HPDE6-E6E7 (cell line): ENCODE data around the gene OCRL.

Experiments used
- DNase-seq: peaks from one replicate; pipeline ENCODE4 v3.0.0; 2011; ENCODE audit warnings: missing footprints; ENCODE audit errors: extremely low spot score

Gene OCRL

DNA sequence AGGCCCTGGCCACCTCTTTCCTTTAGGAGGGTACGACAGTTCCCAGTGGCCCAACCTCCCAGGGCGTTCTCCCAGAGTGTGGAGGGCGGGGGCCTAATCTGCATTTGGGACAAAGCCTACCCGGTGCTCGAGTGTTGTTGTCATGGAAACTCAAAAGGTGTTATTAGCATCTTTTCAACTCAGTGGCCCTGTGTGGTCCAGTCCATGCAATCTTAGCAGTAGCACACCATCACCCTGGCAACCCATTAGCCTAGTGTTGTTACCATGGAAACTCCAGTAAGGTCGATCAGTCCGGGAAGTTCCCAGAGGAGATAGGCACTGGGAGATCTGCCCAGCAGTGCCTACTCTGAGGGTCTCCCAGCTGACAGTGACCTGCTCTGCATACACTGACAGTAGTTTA lies 94.5 kb downstream of the OCRL start:
- no peak for DNase-seq

DNA sequence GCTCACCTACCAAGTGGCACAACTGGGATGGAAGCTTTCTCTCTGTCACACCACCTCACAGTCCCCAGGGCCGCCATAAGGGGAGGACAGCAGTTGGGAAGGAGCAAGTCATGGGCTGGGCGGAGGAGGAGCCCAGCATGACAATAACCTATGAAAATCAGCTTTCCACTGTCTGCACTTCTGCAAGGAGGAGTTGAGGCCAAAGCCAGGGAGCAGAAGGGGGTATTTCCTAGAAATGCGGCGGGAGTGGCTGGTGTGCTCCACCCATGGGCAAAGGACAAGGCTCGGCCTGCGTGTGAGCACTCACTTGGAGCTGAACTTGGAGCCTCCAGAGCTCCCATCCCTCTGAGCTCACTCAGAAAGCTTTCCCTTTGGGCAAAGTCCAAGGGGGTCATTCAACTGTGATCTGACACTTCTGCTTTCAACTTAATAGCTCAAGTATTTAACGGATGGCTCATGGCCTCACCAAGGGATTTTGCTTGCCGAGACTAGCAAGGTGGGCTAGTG lies 96.2 kb downstream of the OCRL start:
- no peak for DNase-seq

DNA sequence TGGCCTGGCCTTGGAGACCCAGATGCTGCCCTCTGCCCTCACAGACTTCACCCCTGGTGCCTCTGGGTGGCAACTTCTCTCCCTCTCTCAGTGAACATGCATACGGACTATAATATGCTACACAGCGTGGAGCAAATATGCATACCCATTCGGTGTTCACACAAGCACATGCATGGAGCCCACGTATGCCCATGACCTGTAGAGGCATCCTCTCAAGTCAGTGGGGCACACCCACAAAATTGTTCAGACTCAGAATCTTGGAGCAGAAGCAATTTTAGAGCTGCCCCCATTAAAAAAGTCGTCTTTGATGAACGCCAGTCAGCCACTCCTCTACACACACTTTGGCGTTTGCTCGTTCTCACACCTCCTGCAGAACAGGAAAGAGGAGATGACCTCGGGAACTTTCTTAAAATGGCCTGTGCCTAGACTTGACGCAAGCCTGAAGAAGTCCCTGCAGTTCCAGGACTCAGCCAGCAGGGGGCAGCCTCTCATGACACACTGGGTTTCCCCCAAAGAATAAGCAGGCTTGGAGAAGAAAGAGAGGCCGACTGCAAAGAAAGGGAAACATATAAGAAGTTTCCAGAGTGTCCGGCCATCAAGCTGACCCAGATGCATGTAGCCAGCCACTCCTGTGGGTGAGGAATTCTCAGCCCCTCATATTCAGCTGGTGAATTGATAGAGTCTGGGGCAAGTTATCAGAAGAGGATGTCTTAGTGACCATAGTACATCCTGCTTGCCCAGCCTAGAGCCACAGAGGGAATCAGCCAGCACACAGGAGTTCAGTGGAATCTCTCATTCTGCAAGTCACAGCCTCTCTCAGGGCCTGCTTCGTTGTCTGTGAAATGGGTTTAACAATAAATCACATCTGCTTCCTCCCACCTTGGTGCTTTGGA lies 97.4 kb downstream of the OCRL start:
- no peak for DNase-seq

DNA sequence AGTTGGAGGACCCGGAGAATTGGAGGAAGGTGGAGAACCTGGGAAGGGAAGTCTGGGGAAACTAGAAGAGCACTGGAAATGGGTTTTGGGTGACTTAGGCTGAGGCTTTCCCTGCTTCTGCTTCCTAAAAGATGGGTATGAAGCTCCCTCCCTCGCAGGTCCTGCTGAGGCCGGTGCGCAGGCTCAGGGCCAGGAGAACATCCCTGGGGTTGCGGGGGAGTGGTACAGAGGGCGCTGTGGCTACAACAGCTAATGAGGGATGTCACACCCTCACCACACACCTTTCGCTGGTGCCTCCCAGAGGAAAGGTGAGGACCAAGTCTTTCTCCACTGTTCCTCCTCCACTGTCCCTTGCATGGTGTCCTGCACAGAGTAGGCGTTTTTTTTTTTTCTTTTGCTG lies 98.9 kb downstream of the OCRL start:
- DNase-seq: no peak

DNA sequence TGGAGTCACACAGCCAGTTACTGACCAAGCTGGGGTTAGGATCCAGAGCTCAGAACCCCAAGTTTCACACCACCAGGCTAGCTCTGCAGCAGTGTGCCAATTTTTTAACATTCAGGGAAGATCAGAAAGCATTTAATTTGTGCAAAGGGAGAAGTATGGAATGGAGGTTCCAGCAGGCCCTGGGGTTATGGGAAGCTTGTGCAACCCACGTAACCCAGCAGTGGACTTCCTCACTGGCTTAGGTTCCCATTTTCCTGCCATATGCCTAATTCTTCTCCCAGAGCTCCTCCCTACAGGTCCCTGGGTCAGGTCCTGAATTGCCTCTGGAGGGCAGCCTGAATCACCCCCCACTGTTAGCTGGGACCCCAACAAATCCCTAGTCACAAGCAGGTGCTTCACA lies 100.7 kb downstream of the OCRL start:
- DNase-seq: no peak

DNA sequence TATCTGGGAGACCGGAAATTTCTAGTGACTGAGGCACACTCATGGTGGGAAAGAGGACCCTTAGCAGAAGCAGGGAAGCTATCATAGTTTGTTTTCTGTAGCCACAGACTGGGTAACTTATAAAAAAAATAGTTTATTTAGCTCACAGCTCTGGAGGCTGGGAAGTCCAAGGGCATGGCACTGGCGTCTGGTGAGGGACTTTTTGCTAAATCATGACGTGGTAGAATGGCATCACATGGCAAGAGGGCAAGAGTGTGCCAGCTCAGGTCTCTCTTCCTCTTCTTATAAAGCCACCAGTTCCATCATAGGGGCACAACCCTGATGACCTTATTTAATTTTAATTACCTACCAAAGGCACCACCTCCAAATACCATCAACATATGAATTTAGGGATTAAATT lies 101.4 kb downstream of the OCRL start:
- no peak for DNase-seq

DNA sequence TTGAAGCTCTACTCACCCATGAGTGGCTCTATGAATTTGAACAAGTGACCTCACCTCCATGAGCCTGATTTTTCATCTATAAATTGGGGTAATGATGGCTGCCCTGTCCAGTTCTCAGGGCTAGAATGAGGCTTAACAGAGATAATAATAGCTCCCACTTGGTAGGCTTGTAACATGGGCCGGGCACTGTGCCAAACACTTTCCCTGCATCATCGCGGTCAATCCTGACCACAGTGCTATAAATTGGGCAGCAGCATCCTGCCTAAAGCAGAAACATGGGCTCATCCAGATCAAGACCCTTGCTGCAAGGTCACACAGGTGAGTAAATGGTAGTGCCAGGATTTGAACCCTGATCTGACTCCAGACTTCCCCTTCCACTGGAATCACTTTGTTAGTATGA lies 101.9 kb downstream of the OCRL start:
- no peak for DNase-seq
